H1 (cell line): Measurements from ENCODE around the gene HSD17B8. TPM values are rescaled to one million over a fixed set of nuclear protein-coding genes. Genes with fewer than 3 reads are reported as not detected.
A peak's percentile ranks its signal among the peaks of the same experiment; 100 is the strongest.

Experiments used
- CTCF ChIA-PET: fragments of 300-600 bp; sonication (Branson Sonifier 250); formaldehyde crosslinking; loops from one replicate; lab custom pipeline; 2021; ENCODE audit not compliant: partially characterized antibody; lab: Charles Lee
- POLR2A ChIA-PET: fragments of 300-600 bp; sonication (Branson Sonifier 250); formaldehyde crosslinking; loops from one replicate; lab custom pipeline; 2021; ENCODE audit warnings: inconsistent platforms; ENCODE audit not compliant: partially characterized antibody; lab: Charles Lee
- DNase-seq, 2 experiments: peaks; one replicate each; pipeline versions ENCODE4 v3.0.0 to v3.0.0-alpha.2; 2010 to 2022; ENCODE audit warnings: low spot score in 2 of 2, low read depth in 1 of 2, mixed read lengths in 1 of 2
- FAIRE-seq: peaks from 2 replicates; lab custom pipeline; 2011; peaks lifted over from hg19 to GRCh38; lab: Jason Lieb, UNC
- H2AFZ ChIP-seq: 2 replicates; pipeline ENCODE4 v1.8.1; 2012; ENCODE audit warnings: low read length, inconsistent platforms
- H2AK5ac ChIP-seq: 2 replicates; pipeline ENCODE4 v1.6.1; 2013; ENCODE audit warnings: low read depth, low read length
- H2BK120ac ChIP-seq: replicated peaks from 2 replicates; pipeline ENCODE3; 2013; ENCODE audit warnings: low read depth, low read length, inconsistent platforms
- H2BK12ac ChIP-seq: 2 replicates; pipeline ENCODE4 v1.6.1; 2013; ENCODE audit warnings: low read depth, low read length
- H2BK15ac ChIP-seq: 2 replicates; pipeline ENCODE4 v1.6.1; 2013; ENCODE audit warnings: low read length
- H2BK20ac ChIP-seq: 2 replicates; pipeline ENCODE4 v1.6.1; 2013; ENCODE audit warnings: low read length
- H2BK5ac ChIP-seq: 2 replicates; pipeline ENCODE4 v1.6.1; 2013; ENCODE audit warnings: low read depth, low read length
- H3K14ac ChIP-seq: 2 replicates; pipeline ENCODE4 v1.6.1; 2013; ENCODE audit warnings: inconsistent platforms; ENCODE audit not compliant: insufficient read length
- H3K18ac ChIP-seq: 2 replicates; pipeline ENCODE4 v1.6.1; 2013; ENCODE audit warnings: low read length; ENCODE audit errors: extremely low read depth
- H3K23ac ChIP-seq: 2 replicates; pipeline ENCODE4 v1.6.1; 2013; ENCODE audit warnings: inconsistent platforms; ENCODE audit not compliant: insufficient read length
- H3K23me2 ChIP-seq: 2 replicates; pipeline ENCODE4 v1.6.1; 2013; ENCODE audit warnings: low read depth, low read length
- H3K27ac ChIP-seq: 2 replicates; pipeline ENCODE4 v1.6.1; 2011; ENCODE audit warnings: low read depth, low read length, inconsistent platforms
- H3K27me3 ChIP-seq, 4 experiments: replicated peaks in 1 of 4; 1 replicate in 1 of 4; 2 replicates in 3 of 4; pipeline versions ENCODE4 v1.6.1 to v1.8.1; 2011 to 2013; ENCODE audit warnings: low read length in 3 of 4, mild to moderate bottlenecking in 3 of 4, inconsistent platforms in 2 of 4, mixed read lengths in 2 of 4, moderate library complexity in 1 of 4; ENCODE audit not compliant: control insufficient read depth in 3 of 4, insufficient read depth in 3 of 4; ENCODE audit errors: extremely low read depth in 1 of 4
- H3K36me3 ChIP-seq, 4 experiments: 2 replicates each; pipeline versions ENCODE4 v1.6.1 to v1.8.1; 2011 to 2013; ENCODE audit warnings: mild to moderate bottlenecking in 4 of 4, low read length in 3 of 4, moderate library complexity in 2 of 4, control low read depth in 1 of 4, inconsistent platforms in 1 of 4; ENCODE audit not compliant: insufficient read depth in 4 of 4, control insufficient read depth in 2 of 4
- H3K4ac ChIP-seq: replicated peaks from 2 replicates; pipeline ENCODE3; 2013; ENCODE audit warnings: low read length, low read depth, mixed read lengths, inconsistent platforms; ENCODE audit not compliant: insufficient read length
- H3K4me1 ChIP-seq, 4 experiments: replicated peaks in 1 of 4; 1 replicate in 1 of 4; 2 replicates in 3 of 4; pipeline versions ENCODE4 v1.6.1 to v1.8.1; 2011 to 2013; ENCODE audit warnings: low read length in 3 of 4, inconsistent platforms in 2 of 4, mixed read lengths in 1 of 4; ENCODE audit not compliant: insufficient read depth in 4 of 4, control insufficient read depth in 3 of 4
- H3K4me2 ChIP-seq, 2 experiments: 2 replicates each; pipeline versions ENCODE4 v1.6.1 to v1.8.1; 2011 to 2013; ENCODE audit warnings: low read depth in 2 of 2, low read length in 2 of 2, control low read depth in 1 of 2, inconsistent platforms in 1 of 2, mild to moderate bottlenecking in 1 of 2; ENCODE audit not compliant: insufficient read depth in 1 of 2
- H3K4me3 ChIP-seq, 4 experiments: fragments of 200-600, 300-600 bp in 1 of 4; sonication (generic), shearing (Covaris generic), sonication (Bioruptor Twin) in 1 of 4; 2 replicates each; pipeline versions ENCODE4 v1.5.1 to v1.8.1; 2011 to 2016; ENCODE audit warnings: low read length in 4 of 4, low read depth in 3 of 4, control low read depth in 2 of 4, inconsistent platforms in 2 of 4, mild to moderate bottlenecking in 2 of 4, mixed read lengths in 1 of 4, moderate library complexity in 1 of 4; ENCODE audit not compliant: insufficient read depth in 2 of 4; ENCODE audit errors: extremely low read depth in 1 of 4
- H3K56ac ChIP-seq: replicated peaks from 2 replicates; pipeline ENCODE3; 2013; ENCODE audit warnings: low read depth, mild to moderate bottlenecking, mixed read lengths, low read length, inconsistent platforms; ENCODE audit not compliant: insufficient read length
- H3K79me1 ChIP-seq: 2 replicates; pipeline ENCODE4 v1.6.1; 2013; ENCODE audit warnings: low read depth, low read length, control low read depth
- H3K79me2 ChIP-seq, 2 experiments: 2 replicates each; pipeline versions ENCODE4 v1.6.1 to v1.8.1; 2012 to 2013; ENCODE audit warnings: low read length in 2 of 2, mild to moderate bottlenecking in 2 of 2, inconsistent platforms in 1 of 2; ENCODE audit not compliant: insufficient read depth in 2 of 2, control insufficient read depth in 1 of 2
- H3K9ac ChIP-seq, 4 experiments: replicated peaks in 1 of 4; 1 replicate in 1 of 4; 2 replicates in 3 of 4; pipeline versions ENCODE4 v1.6.1 to v1.8.1; 2011 to 2013; ENCODE audit warnings: low read depth in 3 of 4, low read length in 3 of 4, control low read depth in 2 of 4, mild to moderate bottlenecking in 2 of 4, moderate library complexity in 2 of 4, inconsistent platforms in 1 of 4; ENCODE audit errors: extremely low read depth in 1 of 4
- H3K9me3 ChIP-seq, 2 experiments: 2 replicates each; pipeline versions ENCODE4 v1.6.1 to v1.8.1; 2012 to 2013; ENCODE audit warnings: mild to moderate bottlenecking in 2 of 2, moderate library complexity in 2 of 2, control low read depth in 1 of 2, inconsistent platforms in 1 of 2, low read depth in 1 of 2, low read length in 1 of 2, mixed read lengths in 1 of 2; ENCODE audit not compliant: insufficient read depth in 2 of 2
- H4K20me1 ChIP-seq, 2 experiments: replicated peaks in 1 of 2; 2 replicates each; pipeline versions ENCODE3 to v1.8.1; 2011 to 2013; ENCODE audit warnings: inconsistent platforms in 2 of 2, low read length in 2 of 2, mild to moderate bottlenecking in 1 of 2; ENCODE audit not compliant: insufficient read depth in 2 of 2, control insufficient read depth in 1 of 2
- H4K5ac ChIP-seq: 2 replicates; pipeline ENCODE4 v1.6.1; 2013; ENCODE audit warnings: low read length, low read depth, mixed read lengths, inconsistent platforms; ENCODE audit not compliant: insufficient read length
- H4K8ac ChIP-seq: 2 replicates; pipeline ENCODE4 v1.8.0; 2013; ENCODE audit warnings: mild to moderate bottlenecking, moderate library complexity, low read length, inconsistent platforms; ENCODE audit not compliant: insufficient read depth; ENCODE audit errors: extremely low read depth
- H4K91ac ChIP-seq: replicated peaks from 2 replicates; pipeline ENCODE3; 2013; ENCODE audit warnings: low read length, mixed read lengths, inconsistent platforms; ENCODE audit not compliant: insufficient read length
- ASH2L ChIP-seq: fragments of 200-600, 300-600 bp; sonication (generic); IDR thresholded peaks from one replicate; pipeline ENCODE4 v1.7.1; 2017; ENCODE audit warnings: low read length
- BRCA1 ChIP-seq: IDR thresholded peaks from 2 replicates; pipeline ENCODE4 v1.6.1; 2012; ENCODE audit warnings: low read depth, low read length, improper control_type of control experiment
- CBX5 ChIP-seq: fragments of 300-800, 300-1000 bp; sonication (generic); IDR thresholded peaks from 2 replicates; pipeline ENCODE4 v1.7.1; 2016; ENCODE audit warnings: antibody characterized with exemption, low read length, low read depth
- CBX8 ChIP-seq: fragments of 300-800, 300-1000 bp; sonication (generic); IDR thresholded peaks from 2 replicates; pipeline ENCODE4 v1.7.1; 2016; ENCODE audit warnings: low read depth, low read length, borderline replicate concordance
- EGR1 ChIP-seq: IDR thresholded peaks from 2 replicates; pipeline ENCODE4 v1.6.1; 2011; ENCODE audit warnings: low read depth, low read length, borderline replicate concordance
- KDM4A ChIP-seq: IDR thresholded peaks from one replicate; pipeline ENCODE4 v1.7.1; 2012; ENCODE audit warnings: low read depth, mild to moderate bottlenecking, moderate library complexity, low read length, inconsistent platforms; ENCODE audit not compliant: severe bottlenecking
- NRF1 ChIP-seq: IDR thresholded peaks from 2 replicates; pipeline ENCODE4 v1.6.1; 2011; ENCODE audit warnings: mild to moderate bottlenecking, low read depth, low read length, improper control_type of control experiment
- POLR2A ChIP-seq, 2 experiments: IDR thresholded peaks; 1 replicate in 1 of 2; 2 replicates in 1 of 2; pipeline ENCODE4 v1.6.1; 2011; ENCODE audit warnings: low read depth in 2 of 2, low read length in 2 of 2, mild to moderate bottlenecking in 2 of 2; ENCODE audit errors: control extremely low read depth in 1 of 2
- POLR2AphosphoS5 ChIP-seq: IDR thresholded peaks from 2 replicates; pipeline ENCODE4 v1.6.1; 2011; ENCODE audit warnings: low read depth, low read length
- RBBP5 ChIP-seq: IDR thresholded peaks from 2 replicates; pipeline ENCODE4 v1.7.1; 2012; ENCODE audit warnings: low read depth, mild to moderate bottlenecking, inconsistent platforms, low read length, moderate library complexity, borderline replicate concordance
- SIRT6 ChIP-seq: IDR thresholded peaks from one replicate; pipeline ENCODE4 v1.7.1; 2012; ENCODE audit warnings: low read length, inconsistent platforms
- WGBS, 2 experiments: shearing (Covaris generic) in 1 of 2; methylation state at CpG; one replicate each; pipeline versions ENCODE4 v1.1.6 to v1.1.7; 2013 to 2015; ENCODE audit warnings: low lambda C conversion rate in 2 of 2, mixed read lengths in 2 of 2, inconsistent platforms in 1 of 2, low coverage in 1 of 2, missing lambda C conversion rate in 1 of 2; ENCODE audit not compliant: insufficient replicate concordance in 2 of 2, insufficient coverage in 1 of 2, insufficient read length in 1 of 2; ENCODE audit errors: extremely low coverage in 1 of 2, missing lambda C conversion rate in 1 of 2; 5-methylcytosine and 5-hydroxymethylcytosine counted together
- polyA plus RNA-seq, 7 experiments: library from polyadenylated mRNA; depleted of rRNA in 3 of 7; stranded (reverse) in 5 of 7; unstranded in 2 of 7; fragments of >200 nt in 5 of 7; fragments of 200-250 nt in 2 of 7; gene quantifications; 1 replicate in 5 of 7; 2 replicates in 1 of 7; 4 replicates in 1 of 7; pipeline versions ENCODE4 v1.2.1 to v1.2.3, GENCODE V29; 2011 to 2013; ENCODE audit warnings: missing spikeins in 2 of 7, mixed read lengths in 2 of 7
- total RNA-seq: library from RNA; stranded (reverse); fragmentation: NEBNext Ultra II Directional; extraction: Animal tissue kit (Norgen Biotek cat#: 25700); gene quantifications from 2 replicates; pipeline ENCODE4 v1.2.1, GENCODE V29; 2021

The HSD17B8 gene
- total and polyA plus RNA-seq, 2 of the 8 experiments (the other 6 are each of a cell fraction or from before 2014, with no cell fraction given): 3.3 to 17.1 TPM

- Histone ChIP-seq H3K4me2 (peak overlapping the region; percentile 63 to 98), H3K9ac (peak overlapping the region; percentile 40 to 72 (median 57)), H3K79me2 (no peaks in the 10 kb centered on the region), H3K18ac (no peak overlapping the region), H3K4ac (no peak overlapping the region), H4K8ac (no peak overlapping the region), H2AFZ (0 out of 2 replicates have a peak overlapping the region, but pooled peaks have one; percentile 77), H2BK5ac (peak overlapping the region; percentile 5; the same call in 1 of the 2 replicates), H3K36me3 (peaks cover 0 to 2% (median 0%) of the 10 kb centered on the region in 4 experiments; a peak in 1 of 8 replicates), H3K27me3 (peaks cover 0 to 21% (median 11%) of the 10 kb centered on the region in 4 experiments; a peak in 6 of 7 replicates), H2BK120ac (no peak overlapping the region), H3K23me2 (peaks cover 9% of the 10 kb centered on the region; the same call in 1 of the 2 replicates), H4K20me1 (no peaks in the 10 kb centered on the region), H3K14ac (no peak overlapping the region), H3K4me3 (peak overlapping the region; percentile 33 to 73 (median 70)), H3K4me1 (peaks cover 0 to 10% (median 7%) of the 10 kb centered on the region in 4 experiments; a peak in 4 of 7 replicates), H2BK15ac (no peak overlapping the region), H3K79me1 (no peaks in the 10 kb centered on the region), H2BK20ac (no peak overlapping the region), H3K27ac (peak overlapping the region; percentile 44; the same call in 1 of the 2 replicates), H4K5ac (no peak overlapping the region), H4K91ac (no peak overlapping the region), H2BK12ac (no peak overlapping the region), H3K56ac (no peak overlapping the region), H3K9me3 (no peaks in the 10 kb centered on the region), H3K23ac (no peak overlapping the region), H2AK5ac (no peak overlapping the region)
- ChIA-PET CTCF (interaction anchor here (0.7 to 7.9 kb wide), 17 partner anchors 10 to 249 kb away, joined by 3 to 107 read pairs (median 8); partner anchors contain the start of genes B3GALT4, HSD17B8 and RING1), POLR2A (interaction anchor here (0.9 to 3.0 kb wide), 20 partner anchors 9 to 282 kb away, joined by 3 to 26 read pairs (median 4); partner anchors contain the start of genes B3GALT4, RING1, RPS18 and VPS52)
- TF ChIP-seq CBX5 (no peak), CBX8 (no peak), ASH2L (no peak), BRCA1 (no peak), NRF1 (no peak), POLR2AphosphoS5 (no peak), POLR2A (IDR thresholded peaks at IDR 0.05; ENCODE audit: control extremely low read depth in 1 of 2, low read depth in 2 of 2, low read length in 2 of 2) (no peak), KDM4A (no peak), RBBP5 (no peak), EGR1 (no peak), SIRT6 (no peak)
- 33% methylated on average over 15 of the region's 15 CpGs; no CpG with 5 or more reads in 1 of the 2 experiments for WGBS, 2 experiments
- DNase-seq (no peak), FAIRE-seq (no peak)
Measured at GRCh38 chr6:33249732-33250630, 45.5 kb downstream of the HSD17B8 start.
